K562 (cell line): ENCODE measurements around the gene NACC1. TPM values are rescaled to one million over a fixed set of nuclear protein-coding genes. Genes with fewer than 3 reads are reported as not detected.

Source experiments
- ELF1 ChIP-seq: fragments of 200-800 bp; sonication (Bioruptor generic); IDR thresholded peaks from 2 replicates; pipeline ENCODE4 v1.6.1; 2016; ENCODE audit warnings: missing genetic modification characterization, missing compliant biosample characterization
- HBP1 ChIP-seq: fragments of 450-650 bp; formaldehyde crosslinking; IDR thresholded peaks from 2 replicates; pipeline ENCODE4 v1.4.0; 2022; ENCODE audit warnings: missing genetic modification characterization
- IRF2 ChIP-seq: sonication (generic); formaldehyde crosslinking; IDR thresholded peaks from 2 replicates; pipeline ENCODE4 v1.8.1; 2022; ENCODE audit warnings: mild to moderate bottlenecking, missing genetic modification reagents
- MCM2 ChIP-seq: fragments of 450-650 bp; IDR thresholded peaks from 2 replicates; pipeline ENCODE4 v1.6.1; 2017; ENCODE audit warnings: low read depth, mild to moderate bottlenecking
- MYC ChIP-seq, 2 experiments: fragments of 250-450 bp in 1 of 2; sonication (Bioruptor Pico) in 1 of 2; IDR thresholded peaks; 2 replicates each; pipeline versions ENCODE4 v1.5.1 to v1.6.1; 2012 to 2021; ENCODE audit warnings: low read depth in 2 of 2, borderline replicate concordance in 1 of 2, improper control_type of control experiment in 1 of 2, low read length in 1 of 2, mild to moderate bottlenecking in 1 of 2, moderate library complexity in 1 of 2
- TARDBP ChIP-seq: fragments of 450-650 bp; IDR thresholded peaks from 2 replicates; pipeline ENCODE4 v1.6.1; 2016
- TCF7 ChIP-seq: sonication (generic); IDR thresholded peaks from 2 replicates; pipeline ENCODE4 v1.6.1; 2016; ENCODE audit warnings: antibody characterized with exemption, borderline replicate concordance
- TCFL5 ChIP-seq: fragments of 250-450 bp; sonication (Bioruptor Pico); conservative IDR thresholded peaks from 2 replicates; pipeline ENCODE4 v1.6.1; 2021; ENCODE audit warnings: mild to moderate bottlenecking, moderate library complexity, matching md5 sums
- ZNF165 ChIP-seq: fragments of 250-450 bp; sonication (Bioruptor Pico); IDR thresholded peaks from 2 replicates; pipeline ENCODE4 v1.4.0; 2020; ENCODE audit warnings: borderline replicate concordance
- ZNF24 ChIP-seq: fragments of 450-650 bp; IDR thresholded peaks from 2 replicates; pipeline ENCODE4 v1.6.1; 2016
- ZNF280A ChIP-seq: fragments of 450-650 bp; IDR thresholded peaks from 2 replicates; pipeline ENCODE4 v1.6.1; 2018; ENCODE audit warnings: mild to moderate bottlenecking, low read depth; ENCODE audit not compliant: partially characterized antibody
- polyA plus RNA-seq, 8 experiments: library from polyadenylated mRNA; depleted of rRNA in 4 of 8; stranded (reverse) in 5 of 8; unstranded in 3 of 8; fragments of >200 nt; fragmentation: Nextera tagmentation in 2 of 8; fragmentation: Illumina TruSeq in 1 of 8; extraction: Ambion mirVana in 2 of 8; extraction: Trizol in 1 of 8; gene quantifications; 2 replicates each; pipeline versions ENCODE4 v1.2.1 to v1.2.3, GENCODE V29; 2011 to 2014; ENCODE audit warnings: inconsistent platforms in 1 of 8, missing spikeins in 1 of 8
- total RNA-seq, 7 experiments: library from RNA; depleted of rRNA in 6 of 7; stranded (reverse); fragments of >200 nt in 6 of 7; fragmentation: Illumina TruSeq in 2 of 7; extraction: Trizol in 2 of 7; gene quantifications; 2 replicates each; pipeline versions ENCODE4 v1.2.1 to v1.2.3, GENCODE V29; 2011 to 2021; ENCODE audit warnings: low replicate concordance in 1 of 7
- TF ChIP-seq, protein P1 (sequence below): IDR thresholded peaks from 3 replicates; pipeline ENCODE4 v1.6.1; 2011; ENCODE audit warnings: borderline replicate concordance, mild to moderate bottlenecking; ENCODE audit not compliant: insufficient read length, insufficient read depth
- TF ChIP-seq, protein P2 (sequence below), 2 experiments: fragments of 250-450 bp in 1 of 2; fragments of 450-650 bp in 1 of 2; sonication (Bioruptor Pico) in 1 of 2; IDR thresholded peaks; 2 replicates each; pipeline versions ENCODE4 v1.6.1 to v1.8.0; 2016 to 2021; ENCODE audit warnings: mild to moderate bottlenecking in 2 of 2, moderate library complexity in 2 of 2, missing compliant biosample characterization in 1 of 2, missing genetic modification characterization in 1 of 2
- TF ChIP-seq, protein P3 (sequence below): fragments of 250-450 bp; sonication (Bioruptor Pico); IDR thresholded peaks from 2 replicates; pipeline ENCODE4 v1.4.0; 2020; ENCODE audit warnings: borderline replicate concordance
- TF ChIP-seq, protein P4 (sequence below): fragments of 250-450 bp; sonication (Bioruptor Pico); IDR thresholded peaks from 2 replicates; pipeline ENCODE4 v1.4.0; 2020; ENCODE audit warnings: mild to moderate bottlenecking, moderate library complexity
- TF ChIP-seq, protein P5 (sequence below): sonication (generic); formaldehyde crosslinking; IDR thresholded peaks from 2 replicates; pipeline ENCODE4 v1.8.1; 2022; ENCODE audit warnings: missing genetic modification reagents

The NACC1 gene
- total and polyA plus RNA-seq, 9 of the 15 experiments (the other 6 are each of a cell fraction or from before 2014, with no cell fraction given): 0.04 to 96.6 (median 25.8) TPM

DNA sequence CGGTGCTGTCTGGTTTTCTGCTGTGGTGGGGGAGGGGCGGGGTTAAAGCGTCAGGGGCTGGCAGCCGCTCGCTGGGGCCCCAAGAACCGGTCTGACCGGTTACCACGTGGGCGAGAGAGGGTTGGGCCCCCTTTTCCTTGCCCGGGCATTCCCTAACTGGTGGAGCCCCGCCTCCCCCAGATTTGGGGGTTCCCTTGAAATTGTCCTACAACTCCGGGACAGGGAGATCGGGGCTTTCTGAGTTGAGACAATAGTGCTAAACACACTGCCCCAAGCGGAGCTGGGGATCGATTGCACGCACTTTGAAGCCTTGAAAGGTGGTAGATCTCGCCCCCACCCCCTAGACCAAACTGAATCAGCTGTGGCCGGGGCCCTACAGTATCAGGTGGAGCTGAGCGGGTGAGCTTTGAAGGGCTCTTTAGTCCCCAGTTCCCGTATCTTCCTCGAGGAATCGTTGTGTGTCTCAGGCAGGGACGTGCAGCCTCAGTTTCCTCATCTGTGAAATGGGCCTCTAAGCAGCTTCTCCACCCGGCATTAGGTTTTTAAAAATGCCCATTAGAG lies 36.9 kb downstream of the NACC1 start (continued):
- TF ChIP-seq, protein P1, sequence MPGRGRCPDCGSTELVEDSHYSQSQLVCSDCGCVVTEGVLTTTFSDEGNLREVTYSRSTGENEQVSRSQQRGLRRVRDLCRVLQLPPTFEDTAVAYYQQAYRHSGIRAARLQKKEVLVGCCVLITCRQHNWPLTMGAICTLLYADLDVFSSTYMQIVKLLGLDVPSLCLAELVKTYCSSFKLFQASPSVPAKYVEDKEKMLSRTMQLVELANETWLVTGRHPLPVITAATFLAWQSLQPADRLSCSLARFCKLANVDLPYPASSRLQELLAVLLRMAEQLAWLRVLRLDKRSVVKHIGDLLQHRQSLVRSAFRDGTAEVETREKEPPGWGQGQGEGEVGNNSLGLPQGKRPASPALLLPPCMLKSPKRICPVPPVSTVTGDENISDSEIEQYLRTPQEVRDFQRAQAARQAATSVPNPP: no peak
- TF ChIP-seq ZNF280A (no peak), IRF2 (no peak), ELF1 (tag) (no peak), HBP1 (CRISPR knock-in tag) (0 out of 2 replicates have a peak, but pooled peaks have one; percentile 2), MYC (IDR thresholded peaks at IDR 0.05; ENCODE audit: low read depth, low read length) (no peak), MYC (CRISPR knock-in tag; IDR thresholded peaks at IDR 0.05; ENCODE audit: borderline replicate concordance, low read depth) (peak; percentile 28; the same call in 1 of the 2 replicates), ZNF24 (no peak), TCFL5 (CRISPR knock-in tag) (no peak), TARDBP (no peak), MCM2 (no peak), TCF7 (no peak), ZNF165 (CRISPR knock-in tag) (no peak)
- TF ChIP-seq, protein P2, sequence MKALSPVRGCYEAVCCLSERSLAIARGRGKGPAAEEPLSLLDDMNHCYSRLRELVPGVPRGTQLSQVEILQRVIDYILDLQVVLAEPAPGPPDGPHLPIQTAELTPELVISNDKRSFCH (CRISPR knock-in tag; IDR thresholded peaks at IDR 0.05): no peak
- TF ChIP-seq, protein P2 (tag; IDR thresholded peaks at IDR 0.05): no peak
- TF ChIP-seq, protein P3, sequence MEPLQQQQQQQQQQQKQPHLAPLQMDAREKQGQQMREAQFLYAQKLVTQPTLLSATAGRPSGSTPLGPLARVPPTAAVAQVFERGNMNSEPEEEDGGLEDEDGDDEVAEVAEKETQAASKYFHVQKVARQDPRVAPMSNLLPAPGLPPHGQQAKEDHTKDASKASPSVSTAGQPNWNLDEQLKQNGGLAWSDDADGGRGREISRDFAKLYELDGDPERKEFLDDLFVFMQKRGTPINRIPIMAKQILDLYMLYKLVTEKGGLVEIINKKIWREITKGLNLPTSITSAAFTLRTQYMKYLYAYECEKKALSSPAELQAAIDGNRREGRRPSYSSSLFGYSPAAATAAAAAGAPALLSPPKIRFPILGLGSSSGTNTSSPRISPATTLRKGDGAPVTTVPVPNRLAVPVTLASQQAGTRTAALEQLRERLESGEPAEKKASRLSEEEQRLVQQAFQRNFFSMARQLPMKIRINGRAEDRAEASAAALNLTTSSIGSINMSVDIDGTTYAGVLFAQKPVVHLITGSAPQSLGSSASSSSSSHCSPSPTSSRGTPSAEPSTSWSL (CRISPR knock-in tag): no peak
- TF ChIP-seq, protein P4, sequence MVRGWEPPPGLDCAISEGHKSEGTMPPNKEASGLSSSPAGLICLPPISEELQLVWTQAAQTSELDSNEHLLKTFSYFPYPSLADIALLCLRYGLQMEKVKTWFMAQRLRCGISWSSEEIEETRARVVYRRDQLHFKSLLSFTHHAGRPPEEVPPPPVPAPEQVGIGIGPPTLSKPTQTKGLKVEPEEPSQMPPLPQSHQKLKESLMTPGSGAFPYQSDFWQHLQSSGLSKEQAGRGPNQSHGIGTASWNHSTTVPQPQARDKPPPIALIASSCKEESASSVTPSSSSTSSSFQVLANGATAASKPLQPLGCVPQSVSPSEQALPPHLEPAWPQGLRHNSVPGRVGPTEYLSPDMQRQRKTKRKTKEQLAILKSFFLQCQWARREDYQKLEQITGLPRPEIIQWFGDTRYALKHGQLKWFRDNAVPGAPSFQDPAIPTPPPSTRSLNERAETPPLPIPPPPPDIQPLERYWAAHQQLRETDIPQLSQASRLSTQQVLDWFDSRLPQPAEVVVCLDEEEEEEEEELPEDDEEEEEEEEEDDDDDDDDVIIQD (CRISPR knock-in tag): no peak
- TF ChIP-seq, protein P5, sequence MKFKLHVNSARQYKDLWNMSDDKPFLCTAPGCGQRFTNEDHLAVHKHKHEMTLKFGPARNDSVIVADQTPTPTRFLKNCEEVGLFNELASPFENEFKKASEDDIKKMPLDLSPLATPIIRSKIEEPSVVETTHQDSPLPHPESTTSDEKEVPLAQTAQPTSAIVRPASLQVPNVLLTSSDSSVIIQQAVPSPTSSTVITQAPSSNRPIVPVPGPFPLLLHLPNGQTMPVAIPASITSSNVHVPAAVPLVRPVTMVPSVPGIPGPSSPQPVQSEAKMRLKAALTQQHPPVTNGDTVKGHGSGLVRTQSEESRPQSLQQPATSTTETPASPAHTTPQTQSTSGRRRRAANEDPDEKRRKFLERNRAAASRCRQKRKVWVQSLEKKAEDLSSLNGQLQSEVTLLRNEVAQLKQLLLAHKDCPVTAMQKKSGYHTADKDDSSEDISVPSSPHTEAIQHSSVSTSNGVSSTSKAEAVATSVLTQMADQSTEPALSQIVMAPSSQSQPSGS (CRISPR knock-in tag): no peak
